AG04450 (cell line): ENCODE measurements around the gene LRRC72. TPM values are rescaled to one million over a fixed set of nuclear protein-coding genes. Genes with fewer than 3 reads are reported as not detected.

Experiments used
- CTCF ChIA-PET: fragments of 300-600, 350-600 bp; formaldehyde crosslinking; extraction: SDS; loops from one replicate; lab custom pipeline; 2022; ENCODE audit warnings: antibody characterized with exemption, inconsistent platforms; lab: Charles Lee
- POLR2A ChIA-PET: fragments of 350-600 bp; formaldehyde crosslinking; extraction: SDS; loops from one replicate; lab custom pipeline; 2021; ENCODE audit warnings: antibody characterized with exemption, inconsistent platforms; lab: Yijun Ruan, JAX
- DNase-seq: peaks from one replicate; pipeline ENCODE4 v3.0.0-alpha.2; 2011; ENCODE audit warnings: low read depth, low spot score
- H3K27ac ChIP-seq: one replicate; pipeline ENCODE4 v1.5.1; 2012; ENCODE audit warnings: low read depth, low read length, control low read depth
- H3K27me3 ChIP-seq: one replicate; pipeline ENCODE4 v1.6.0; 2012; ENCODE audit warnings: low read length; ENCODE audit not compliant: control insufficient read depth, insufficient read depth
- H3K4me3 ChIP-seq: 2 replicates; pipeline ENCODE4 v1.5.1; 2011; ENCODE audit warnings: mild to moderate bottlenecking, low read depth, low read length, control low read depth
- H3K9me3 ChIP-seq: 2 replicates; pipeline ENCODE4 v1.5.1; 2012; ENCODE audit warnings: low read length; ENCODE audit not compliant: control insufficient read depth, insufficient read depth
- CTCF ChIP-seq: IDR thresholded peaks from 2 replicates; pipeline ENCODE4 v1.5.1; 2011; ENCODE audit warnings: low read depth, low read length, control low read depth, inconsistent platforms
- polyA plus RNA-seq: library from polyadenylated mRNA; depleted of rRNA; stranded (reverse); fragments of >200 nt; gene quantifications from 2 replicates; pipeline ENCODE4 v1.2.3, GENCODE V29; 2011

The LRRC72 gene
- polyA plus RNA-seq, 1 experiment = not detected

- DNase-seq = no peak
- TF ChIP-seq CTCF = no peak
- H3K9me3 ChIP-seq = no peaks in the 10 kb centered on the region
- no peak overlapping the region for H3K4me3 ChIP-seq
- no peaks in the 10 kb centered on the region for H3K27me3 ChIP-seq
- H3K27ac ChIP-seq = no peak overlapping the region
- ChIA-PET POLR2A (no interaction called here), CTCF (no interaction called here)
Measured at GRCh38 chr7:16491148-16491547, 35.5 kb upstream of the LRRC72 start.

- Histone ChIP-seq H3K9me3 (no peaks in the 10 kb centered on the region), H3K27me3 (no peaks in the 10 kb centered on the region), H3K4me3 (no peak overlapping the region), H3K27ac (no peak overlapping the region)
- DNase-seq = peak; percentile 15
- no peak for TF ChIP-seq CTCF
- CTCF ChIA-PET = no interaction called here
- POLR2A ChIA-PET = no interaction called here
Measured at GRCh38 chr7:16492513-16493062, 34.0 kb upstream of the LRRC72 start.

- TF ChIP-seq CTCF = no peak
- CTCF ChIA-PET = no interaction called here
- DNase-seq = no peak
Measured at GRCh38 chr7:16493266-16493665, 33.4 kb upstream of the LRRC72 start.

GRCh38 chr7:16494551-16494950, 32.1 kb upstream of the LRRC72 start:
- ChIA-PET POLR2A (no interaction called here), CTCF (no interaction called here)
- Histone ChIP-seq H3K9me3 (no peaks in the 10 kb centered on the region), H3K4me3 (no peak overlapping the region), H3K27me3 (no peaks in the 10 kb centered on the region), H3K27ac (no peak overlapping the region)
- no peak for TF ChIP-seq CTCF
- DNase-seq = no peak

More at GRCh38 chr7:16493266-16493665, 33.4 kb upstream of the LRRC72 start:
- POLR2A ChIA-PET = no interaction called here
- no peaks in the 10 kb centered on the region for H3K27me3 ChIP-seq
- no peak overlapping the region for H3K27ac ChIP-seq
- H3K4me3 ChIP-seq = no peak overlapping the region
- no peaks in the 10 kb centered on the region for H3K9me3 ChIP-seq

GRCh38 chr7:16494955-16495719, 31.5 kb upstream of the LRRC72 start:
- no peak overlapping the region for H3K4me3 ChIP-seq
- no peak for TF ChIP-seq CTCF
- H3K27me3 ChIP-seq = no peaks in the 10 kb centered on the region
- no peak overlapping the region for H3K27ac ChIP-seq
- no peak for DNase-seq
- ChIA-PET POLR2A (no interaction called here), CTCF (interaction anchor here (0.6 kb wide), 1 partner anchor 173 kb away, joined by 3 read pairs; no protein-coding TSS in a partner anchor)
- no peaks in the 10 kb centered on the region for H3K9me3 ChIP-seq
